A673 (cell line): Measurements from ENCODE around the gene CDH23. TPM values are rescaled to one million over a fixed set of nuclear protein-coding genes. Genes with fewer than 3 reads are reported as not detected.

Experiments used
- BruUV-seq: library from RNA; stranded (reverse); fragments of 400-500 nt; replicated peaks from 2 replicates; lab custom pipeline; 2021; lab: Mats Ljungman, UMichigan
- CTCF ChIA-PET: fragments of 300-600 bp; sonication (Branson Sonifier 250); formaldehyde crosslinking; loops from one replicate; lab custom pipeline; 2022; ENCODE audit warnings: antibody characterized with exemption; lab: Charles Lee
- POLR2A ChIA-PET: fragments of 300-600 bp; sonication (Branson Sonifier 250); formaldehyde crosslinking; loops from one replicate; lab custom pipeline; 2022; ENCODE audit warnings: antibody characterized with exemption; ENCODE audit not compliant: low non-redundant PET; lab: Charles Lee
- DNase-seq: peaks from one replicate; pipeline ENCODE4 v3.0.0-alpha.2; 2015; ENCODE audit warnings: low spot score
- H3K27ac ChIP-seq: fragments of 200-600 bp; sonication (generic); 2 replicates; pipeline ENCODE4 v1.5.1; 2016; ENCODE audit warnings: mixed run types, low read depth, mild to moderate bottlenecking, mixed read lengths, antibody characterized with exemption, low read length; ENCODE audit not compliant: poor library complexity, severe bottlenecking
- H3K27me3 ChIP-seq: fragments of 200-600 bp; sonication (generic); replicated peaks from 2 replicates; pipeline ENCODE4 v1.6.1; 2017; ENCODE audit warnings: mixed run types, low read depth, mild to moderate bottlenecking, mixed read lengths, antibody characterized with exemption, low read length; ENCODE audit not compliant: insufficient read depth, poor library complexity
- H3K36me3 ChIP-seq: fragments of 200-600 bp; sonication (generic); 2 replicates; pipeline ENCODE4 v1.6.1; 2016; ENCODE audit warnings: mixed run types, mild to moderate bottlenecking, mixed read lengths, antibody characterized with exemption, low read length; ENCODE audit not compliant: insufficient read depth, poor library complexity, severe bottlenecking
- H3K4me1 ChIP-seq: fragments of 200-600 bp; sonication (generic); 2 replicates; pipeline ENCODE4 v1.6.1; 2017; ENCODE audit warnings: mixed run types, mild to moderate bottlenecking, mixed read lengths, antibody characterized with exemption, low read length; ENCODE audit not compliant: insufficient read depth, poor library complexity, severe bottlenecking
- H3K4me3 ChIP-seq: fragments of 200-600 bp; sonication (generic); 2 replicates; pipeline ENCODE4 v1.5.1; 2016; ENCODE audit warnings: low read depth, mixed run types, mild to moderate bottlenecking, mixed read lengths, low read length; ENCODE audit not compliant: poor library complexity, severe bottlenecking
- H3K9me3 ChIP-seq: fragments of 200-600 bp; sonication (generic); 2 replicates; pipeline ENCODE4 v1.6.1; 2016; ENCODE audit warnings: mixed run types, low read depth, mild to moderate bottlenecking, mixed read lengths, antibody characterized with exemption, low read length; ENCODE audit not compliant: poor library complexity, severe bottlenecking
- EZH2 ChIP-seq: fragments of 200-600 bp; sonication (generic); IDR thresholded peaks from 2 replicates; pipeline ENCODE4 v1.6.1; 2017; ENCODE audit warnings: borderline replicate concordance, low read depth, mild to moderate bottlenecking, mixed read lengths, antibody characterized with exemption, low read length; ENCODE audit not compliant: poor library complexity, severe bottlenecking
- intact Hi-C: fragments of 100-400 bp; cut with micrococcal nuclease; formaldehyde crosslinking; loops from one replicate; pipeline ENCODE4 v1.10.0; 2022; ENCODE audit not compliant: unreplicated experiment
- total RNA-seq: library from RNA; stranded (reverse); gene quantifications from 2 replicates; pipeline ENCODE4 v1.2.3, GENCODE V29; 2021
- TF ChIP-seq, protein P1 (sequence below): fragments of 300-800, 200-600 bp; sonication (generic); conservative IDR thresholded peaks from 2 replicates; pipeline ENCODE4 v1.5.1; 2017; ENCODE audit warnings: low read depth, mild to moderate bottlenecking, antibody characterized with exemption, low read length, moderate library complexity, mixed read lengths

CDH23 gene
- total RNA-seq, 1 experiment from 2014 or later: 49.7 TPM

DNA sequence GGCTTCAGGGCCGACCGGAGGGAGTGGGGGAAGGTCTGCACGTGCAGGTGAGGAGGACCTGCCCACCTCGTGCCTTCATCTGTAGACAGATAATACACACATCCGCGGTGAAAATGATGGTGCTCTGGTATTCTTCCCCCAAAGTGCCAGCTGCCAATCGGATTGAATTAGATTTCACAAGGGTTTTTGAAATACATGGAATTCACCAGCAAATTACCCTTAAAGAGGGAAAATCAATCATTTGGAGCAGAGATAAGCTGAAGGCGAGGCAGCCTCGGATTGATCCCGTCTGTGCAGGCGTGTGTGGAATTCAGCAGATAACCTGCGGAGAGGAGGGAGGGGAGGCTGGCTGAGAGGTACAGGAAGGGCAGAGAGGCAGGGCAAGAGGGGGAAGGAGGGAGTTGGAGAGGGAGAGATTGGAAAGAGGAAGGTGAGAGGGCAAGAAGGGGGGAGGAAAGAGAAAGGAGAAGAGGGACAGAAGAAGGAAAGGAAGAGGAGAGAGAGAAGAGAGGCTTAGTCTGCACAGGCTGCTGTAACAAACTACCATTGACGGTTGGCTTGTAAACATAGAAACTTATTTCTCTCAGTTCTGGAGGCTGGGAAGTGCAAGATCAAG, 238.6 kb downstream of the CDH23 start:
- Histone ChIP-seq H3K9me3 (no peaks in the 10 kb centered on the region), H3K4me1 (peaks cover 6% of the 10 kb centered on the region), H3K36me3 (no peaks in the 10 kb centered on the region), H3K27me3 (no peaks in the 10 kb centered on the region), H3K4me3 (no peak overlapping the region), H3K27ac (no peak overlapping the region)
- TF ChIP-seq EZH2: no peak
- TF ChIP-seq, protein P1, sequence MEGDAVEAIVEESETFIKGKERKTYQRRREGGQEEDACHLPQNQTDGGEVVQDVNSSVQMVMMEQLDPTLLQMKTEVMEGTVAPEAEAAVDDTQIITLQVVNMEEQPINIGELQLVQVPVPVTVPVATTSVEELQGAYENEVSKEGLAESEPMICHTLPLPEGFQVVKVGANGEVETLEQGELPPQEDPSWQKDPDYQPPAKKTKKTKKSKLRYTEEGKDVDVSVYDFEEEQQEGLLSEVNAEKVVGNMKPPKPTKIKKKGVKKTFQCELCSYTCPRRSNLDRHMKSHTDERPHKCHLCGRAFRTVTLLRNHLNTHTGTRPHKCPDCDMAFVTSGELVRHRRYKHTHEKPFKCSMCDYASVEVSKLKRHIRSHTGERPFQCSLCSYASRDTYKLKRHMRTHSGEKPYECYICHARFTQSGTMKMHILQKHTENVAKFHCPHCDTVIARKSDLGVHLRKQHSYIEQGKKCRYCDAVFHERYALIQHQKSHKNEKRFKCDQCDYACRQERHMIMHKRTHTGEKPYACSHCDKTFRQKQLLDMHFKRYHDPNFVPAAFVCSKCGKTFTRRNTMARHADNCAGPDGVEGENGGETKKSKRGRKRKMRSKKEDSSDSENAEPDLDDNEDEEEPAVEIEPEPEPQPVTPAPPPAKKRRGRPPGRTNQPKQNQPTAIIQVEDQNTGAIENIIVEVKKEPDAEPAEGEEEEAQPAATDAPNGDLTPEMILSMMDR: no peak
- DNase-seq: no peak
- POLR2A ChIA-PET: no interaction called here
- intact Hi-C loops: no loop called here
- CTCF ChIA-PET: no interaction called here
- BruUV-seq: no TSS peak

DNA sequence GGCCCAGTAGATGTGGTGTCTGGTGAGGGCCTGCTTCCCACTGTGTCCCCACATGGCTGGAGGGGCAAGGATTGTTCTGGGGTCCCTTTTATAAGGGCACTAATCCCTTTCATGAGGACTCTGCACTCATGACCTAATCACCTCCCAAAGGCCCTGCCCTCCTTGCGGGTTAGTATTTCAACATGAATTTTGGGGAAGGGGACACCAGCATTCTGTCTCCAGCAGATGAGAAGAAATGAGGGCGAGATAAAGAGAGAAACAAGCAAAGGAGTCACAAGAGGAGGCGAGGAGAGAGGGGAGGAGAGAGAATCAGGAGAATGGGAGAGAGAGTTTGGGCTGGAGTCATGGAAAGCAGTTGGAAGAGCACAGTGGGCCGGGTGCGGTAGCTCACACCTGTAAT, 239.1 kb downstream of the CDH23 start:
- CTCF ChIA-PET: no interaction called here
- no TSS peak for BruUV-seq
- H3K9me3 ChIP-seq: no peaks in the 10 kb centered on the region
- TF ChIP-seq EZH2: no peak
- TF ChIP-seq, protein P1: no peak
- H3K27ac ChIP-seq: no peak overlapping the region
- intact Hi-C loops: no loop called here
- H3K36me3 ChIP-seq: no peaks in the 10 kb centered on the region
- no peaks in the 10 kb centered on the region for H3K27me3 ChIP-seq
- POLR2A ChIA-PET: no interaction called here
- H3K4me1 ChIP-seq: peaks cover 6% of the 10 kb centered on the region
- no peak overlapping the region for H3K4me3 ChIP-seq
- no peak for DNase-seq

DNA sequence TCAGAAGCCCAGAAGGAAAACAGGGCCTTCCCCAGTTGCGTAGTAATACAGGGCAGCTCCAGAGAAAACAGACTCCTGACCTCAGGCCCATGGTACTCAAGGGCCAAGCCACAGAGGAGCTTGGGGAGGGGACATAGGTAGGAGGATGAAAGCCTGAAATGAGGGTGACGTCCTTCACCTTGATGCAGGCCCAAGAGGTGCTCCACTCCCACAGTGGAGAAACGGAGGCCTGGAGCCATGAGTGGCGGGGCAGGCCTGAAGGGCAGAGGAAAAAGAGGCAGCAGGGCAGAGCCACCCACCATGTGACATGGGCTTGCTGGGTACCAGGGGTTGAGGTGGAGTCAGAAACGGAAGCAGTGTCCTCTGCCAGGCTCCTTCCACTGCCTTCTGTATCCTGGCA, 239.9 kb downstream of the CDH23 start:
- DNase-seq: no peak
- POLR2A ChIA-PET: no interaction called here
- intact Hi-C loops: no loop called here
- TF ChIP-seq, protein P1: no peak
- TF ChIP-seq EZH2: no peak
- no peaks in the 10 kb centered on the region for H3K27me3 ChIP-seq
- no TSS peak for BruUV-seq
- H3K4me1 ChIP-seq: peaks cover 3% of the 10 kb centered on the region
- no peak overlapping the region for H3K4me3 ChIP-seq
- H3K36me3 ChIP-seq: no peaks in the 10 kb centered on the region
- no peak overlapping the region for H3K27ac ChIP-seq
- no peaks in the 10 kb centered on the region for H3K9me3 ChIP-seq
- CTCF ChIA-PET: no interaction called here
